HG03439 (cell line): ENCODE data around the gene TEX29.

Experiments used
- ATAC-seq: cut with Tn5 transposase; IDR thresholded peaks from one replicate; pipeline ENCODE4 v1.9.1; 2021; ENCODE audit warnings: mild to moderate bottlenecking, moderate library complexity; ENCODE audit not compliant: unreplicated experiment

Gene TEX29

GRCh38 chr13:111390522-111391270 is 70.3 kb downstream of the TEX29 start:
- no peak for ATAC-seq

- no peak for ATAC-seq
Observed at GRCh38 chr13:111392486-111392885, 72.0 kb downstream of the TEX29 start.

DNA sequence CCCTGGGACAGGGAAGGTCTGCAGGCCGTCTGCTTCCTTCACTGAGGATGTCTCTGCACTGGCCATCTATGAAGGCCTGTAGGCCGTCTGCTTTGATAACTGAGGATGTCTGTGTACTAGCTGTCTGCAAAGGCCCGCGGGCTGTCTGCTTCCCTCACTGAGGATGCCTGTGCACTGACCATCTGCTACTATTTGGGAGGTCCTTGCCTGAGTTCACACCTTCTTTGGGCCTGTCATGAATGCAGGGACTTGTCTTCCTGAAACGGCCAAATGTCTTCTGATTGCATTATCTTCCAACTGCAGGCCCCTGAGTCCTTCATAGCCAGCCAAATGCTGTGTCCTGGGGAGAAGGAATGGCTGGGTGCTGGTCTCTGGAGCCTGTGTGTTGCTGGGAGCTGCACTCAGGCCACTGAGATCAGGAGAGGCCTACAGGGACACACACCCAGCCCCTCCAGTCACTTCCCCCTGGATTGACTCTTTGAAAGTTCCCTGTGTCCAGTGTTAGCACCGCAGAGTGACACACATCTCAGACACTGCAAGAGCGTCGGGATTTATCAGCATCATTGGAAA is 72.9 kb downstream of the TEX29 start:
- no peak for ATAC-seq
